B cell (primary cell): ENCODE results near the gene PTPN6. TPM values are rescaled to one million over a fixed set of nuclear protein-coding genes. Genes with fewer than 3 reads are reported as not detected.
A peak's percentile ranks its signal among the peaks of the same experiment; 100 is the strongest.

ENCODE experiments used
- ATAC-seq: fragments of 200-7000 bp; cut with Tn5 transposase; one replicate; pipeline ENCODE4 v1.10.0; 2021; ENCODE audit warnings: low read depth, mild to moderate bottlenecking, moderate number of reproducible peaks, moderate library complexity
- CTCF ChIA-PET: fragments of 350-600 bp; sonication (Branson Sonifier 250); formaldehyde crosslinking; loops from one replicate; lab custom pipeline; 2021; ENCODE audit warnings: antibody characterized with exemption, inconsistent platforms; lab: Charles Lee
- POLR2A ChIA-PET: fragments of 350-600 bp; sonication (Branson Sonifier 250); formaldehyde crosslinking; loops from one replicate; lab custom pipeline; 2021; ENCODE audit warnings: antibody characterized with exemption; lab: Charles Lee
- DNase-seq: peaks from one replicate; pipeline ENCODE4 v3.0.0; 2013
- H2AFZ ChIP-seq: 2 replicates; pipeline ENCODE4 v1.6.1; 2012; ENCODE audit warnings: mild to moderate bottlenecking, low read depth, low read length; ENCODE audit not compliant: insufficient read depth, poor library complexity, severe bottlenecking
- H3K27ac ChIP-seq, 2 donors: 1 replicate in 1 of 2; 2 replicates in 1 of 2; pipeline ENCODE4 v1.5.1; 2012 to 2013; ENCODE audit warnings: low read length in 2 of 2, mild to moderate bottlenecking in 2 of 2, moderate library complexity in 1 of 2
- H3K27me3 ChIP-seq, 4 experiments: fragments of 200-600 bp in 1 of 4; sonication (generic) in 1 of 4; replicated peaks in 1 of 4; 1 replicate in 2 of 4; 2 replicates in 2 of 4; pipeline versions ENCODE4 v1.6.1 to v1.7.0; 2013 to 2016; ENCODE audit warnings: low read length in 3 of 4, mild to moderate bottlenecking in 2 of 4, mixed read lengths in 1 of 4, moderate library complexity in 1 of 4; ENCODE audit not compliant: insufficient read depth in 4 of 4, control insufficient read depth in 3 of 4; ENCODE audit errors: control extremely low read depth in 1 of 4
- H3K36me3 ChIP-seq, 2 experiments: replicated peaks in 1 of 2; 1 replicate in 1 of 2; 2 replicates in 1 of 2; pipeline versions ENCODE4 v1.6.1 to v1.7.1; 2013; ENCODE audit warnings: low read length in 1 of 2; ENCODE audit not compliant: insufficient read depth in 2 of 2, control insufficient read depth in 1 of 2; ENCODE audit errors: control extremely low read depth in 1 of 2, extremely low read depth in 1 of 2
- H3K4me1 ChIP-seq, 2 donors: fragments of 200-600 bp in 1 of 2; sonication (generic) in 1 of 2; 1 replicate in 1 of 2; 2 replicates in 1 of 2; pipeline versions ENCODE4 v1.5.1 to v1.6.1; 2013 to 2017; ENCODE audit warnings: low read length in 2 of 2; ENCODE audit not compliant: control insufficient read depth in 2 of 2, insufficient read depth in 2 of 2
- H3K4me2 ChIP-seq: replicated peaks from 2 replicates; pipeline ENCODE3; 2012; ENCODE audit warnings: mild to moderate bottlenecking, low read depth, low read length; ENCODE audit not compliant: poor library complexity, severe bottlenecking
- H3K4me3 ChIP-seq, 5 experiments: fragments of 200-600 bp in 1 of 5; sonication (generic) in 1 of 5; 1 replicate in 3 of 5; 2 replicates in 2 of 5; pipeline versions ENCODE4 v1.5.1 to v1.7.0; 2011 to 2016; ENCODE audit warnings: low read length in 4 of 5, mild to moderate bottlenecking in 4 of 5, low read depth in 2 of 5, control low read depth in 1 of 5, moderate library complexity in 1 of 5; ENCODE audit not compliant: insufficient read depth in 1 of 5; ENCODE audit errors: control extremely low read depth in 1 of 5, extremely low read depth in 1 of 5
- H3K79me2 ChIP-seq: fragments of 200-600 bp; sonication (generic); one replicate; pipeline ENCODE4 v1.6.0; 2016; ENCODE audit warnings: low read length; ENCODE audit not compliant: control insufficient read depth, insufficient read depth
- H3K9ac ChIP-seq: fragments of 200-600 bp; sonication (generic); 2 replicates; pipeline ENCODE4 v1.6.1; 2017; ENCODE audit warnings: mild to moderate bottlenecking, low read length, moderate library complexity
- H3K9me3 ChIP-seq, 3 donors: one replicate each; pipeline versions ENCODE4 v1.6.1 to v1.7.1; 2013; ENCODE audit warnings: low read length in 2 of 3; ENCODE audit not compliant: control insufficient read depth in 2 of 3, insufficient read depth in 1 of 3; ENCODE audit errors: control extremely low read depth in 1 of 3
- H4K20me1 ChIP-seq: 2 replicates; pipeline ENCODE4 v1.6.0; 2012; ENCODE audit warnings: mild to moderate bottlenecking, low read length; ENCODE audit not compliant: insufficient read depth, control insufficient read depth, poor library complexity, severe bottlenecking
- H3K27ac Mint-ChIP-seq: one replicate; pipeline ENCODE4 v1.8.0; 2021; ENCODE audit warnings: mixed read lengths
- H3K27me3 Mint-ChIP-seq: one replicate; pipeline ENCODE4 v1.8.0; 2021; ENCODE audit warnings: mixed read lengths
- H3K4me1 Mint-ChIP-seq: one replicate; pipeline ENCODE4 v1.8.0; 2021; ENCODE audit warnings: mixed read lengths
- H3K4me3 Mint-ChIP-seq: one replicate; pipeline ENCODE4 v1.8.0; 2021; ENCODE audit warnings: mixed read lengths
- H3K9me3 Mint-ChIP-seq: one replicate; pipeline ENCODE4 v1.8.0; 2022; ENCODE audit warnings: mixed read lengths; ENCODE audit not compliant: insufficient read depth
- EZH2 ChIP-seq: IDR thresholded peaks from 2 replicates; pipeline ENCODE4 v1.6.1; 2012; ENCODE audit warnings: borderline replicate concordance, low read depth, mild to moderate bottlenecking, moderate library complexity, low read length; ENCODE audit not compliant: insufficient read depth, poor library complexity, severe bottlenecking
- WGBS: methylation state at CpG from one replicate; pipeline ENCODE4 v1.1.5; 2013; ENCODE audit warnings: missing lambda C conversion rate; ENCODE audit not compliant: insufficient coverage; 5-methylcytosine and 5-hydroxymethylcytosine counted together
- intact Hi-C: fragments of 100-400 bp; cut with micrococcal nuclease; formaldehyde crosslinking; loops from one replicate; pipeline ENCODE4 v1.10.0; 2022
- polyA plus RNA-seq: library from polyadenylated mRNA; depleted of rRNA; stranded (reverse); fragments of >200 nt; gene quantifications from 2 replicates; pipeline ENCODE4 v1.2.3, GENCODE V29; 2012
- total RNA-seq, 2 donors: library from RNA; stranded (reverse); fragments of 120-200 nt in 1 of 2; gene quantifications; 1 replicate in 1 of 2; 2 replicates in 1 of 2; pipeline versions ENCODE4 v1.2.3 to v1.2.4, GENCODE V29; 2013 to 2022
- TF ChIP-seq, protein P1 (sequence below): fragments of 200-600 bp; IDR thresholded peaks from one replicate; pipeline ENCODE4 v1.8.0; 2022; ENCODE audit warnings: antibody characterized with exemption, mild to moderate bottlenecking

The PTPN6 gene
- total and polyA plus RNA-seq, 2 donors (not counting 1 experiment from before 2014, with no cell fraction given), result 312 to 874 TPM

DNA sequence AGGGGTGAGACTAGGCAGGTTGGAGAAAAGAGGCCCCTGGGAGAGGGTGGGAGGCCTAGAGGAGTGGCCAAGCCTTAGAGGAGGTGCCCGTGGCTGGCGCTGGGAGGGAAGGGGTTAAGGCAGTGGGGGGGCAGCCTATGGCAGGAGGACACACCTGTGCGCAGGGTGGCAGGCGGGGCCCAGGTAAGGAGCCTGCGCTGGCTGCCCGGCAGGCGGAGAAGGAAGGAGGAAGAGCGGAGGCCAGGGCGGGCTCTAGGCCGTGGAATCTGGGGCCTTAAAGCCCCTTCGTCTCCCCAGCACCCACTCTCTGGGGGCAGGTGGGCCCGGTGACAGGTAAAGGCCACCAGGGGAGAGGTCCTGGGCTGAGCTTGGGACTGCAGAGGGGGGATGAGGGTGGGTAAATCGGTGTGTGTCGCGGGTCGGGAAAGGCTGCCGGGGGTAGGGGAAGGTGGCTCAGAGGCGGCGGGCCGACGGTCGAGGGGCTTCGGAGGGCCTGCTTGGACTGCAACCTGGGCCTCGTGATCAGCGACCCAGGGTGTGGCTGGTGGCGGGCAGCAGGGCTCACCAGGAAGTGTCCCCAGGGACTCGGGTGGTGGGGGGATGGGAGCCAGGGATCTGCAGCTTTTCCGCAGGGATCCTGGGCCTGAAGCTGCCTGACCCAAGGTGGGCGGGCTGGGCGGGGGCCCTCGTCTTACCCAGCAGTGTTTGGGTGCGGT is 12.0 kb downstream of the PTPN6 start:
- no peak overlapping the region for H3K4me3 ChIP-seq
- no peak overlapping the region for H3K9ac ChIP-seq
- CTCF ChIA-PET, result interaction anchor here (9.9 to 13.5 kb wide), 3 partner anchors 18 to 92 kb away, joined by 110 to 944 read pairs (median 119); partner anchors contain the start of genes C12orf57, PTPN6, RNU7-1 and SPSB2
- ATAC-seq (no peak), DNase-seq (no peak)
- H3K36me3 ChIP-seq, result peaks cover 0 to 69% of the 10 kb centered on the region in 2 experiments
- peak overlapping the region; percentile 95 to 99 for H3K27ac ChIP-seq
- H4K20me1 ChIP-seq, result peaks cover 7% of the 10 kb centered on the region
- peaks cover 68% of the 10 kb centered on the region for H3K4me1 Mint-ChIP-seq
- peak overlapping the region; percentile 92 for H3K4me2 ChIP-seq
- 91% methylated on average over 28 of the region's 32 CpGs for WGBS
- no peaks in the 10 kb centered on the region for H3K9me3 Mint-ChIP-seq
- no peak for TF ChIP-seq EZH2
- peaks cover 64 to 71% of the 10 kb centered on the region in 2 donors for H3K4me1 ChIP-seq
- no peaks in the 10 kb centered on the region for H3K27me3 ChIP-seq
- POLR2A ChIA-PET, result interaction anchor here (1.6 to 18.2 kb wide), 2 partner anchors 19 to 37 kb away, joined by 9 to 662 read pairs; partner anchors contain the start of genes C12orf57, PTPN6 and RNU7-1
- peaks cover 36% of the 10 kb centered on the region for H3K79me2 ChIP-seq
- no peaks in the 10 kb centered on the region for H3K27me3 Mint-ChIP-seq
- no peak overlapping the region for H2AFZ ChIP-seq
- peak overlapping the region; percentile 98 for H3K27ac Mint-ChIP-seq
- intact Hi-C loops, result no loop called here
- no peak overlapping the region for H3K4me3 Mint-ChIP-seq
- no peaks in the 10 kb centered on the region for H3K9me3 ChIP-seq

DNA sequence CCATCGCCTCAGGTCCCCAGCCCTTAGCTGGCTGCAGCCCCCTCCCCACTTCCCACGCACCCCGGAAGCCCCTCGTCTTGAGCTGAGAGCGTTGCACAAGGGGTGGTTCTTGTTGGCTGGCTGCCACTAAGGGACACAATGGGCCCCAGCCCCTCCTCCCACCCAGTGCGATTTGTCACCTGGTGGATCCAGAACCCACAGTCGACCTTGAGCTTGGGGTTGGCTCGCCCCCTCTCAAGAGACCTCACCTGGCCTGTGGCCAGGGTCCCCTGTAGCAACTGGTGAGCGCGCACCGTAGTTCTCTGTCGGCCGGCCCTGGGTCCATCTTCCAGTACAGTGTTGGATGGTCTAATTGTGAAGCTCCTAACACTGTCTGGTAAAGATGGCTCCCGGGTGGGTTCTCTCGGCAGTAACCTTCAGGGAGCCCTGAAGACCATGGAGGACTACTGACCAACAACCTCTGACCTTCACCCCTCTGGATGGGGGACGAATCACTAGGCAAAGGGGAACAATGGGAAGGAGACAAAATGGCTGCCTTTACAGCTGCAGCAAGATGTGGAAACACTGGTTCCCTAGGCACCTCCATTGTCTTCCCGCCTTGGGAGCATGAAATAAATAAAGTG is 12.7 kb downstream of the PTPN6 start:
- H3K4me3 Mint-ChIP-seq, result no peak overlapping the region

More for the DNA sequence above, 12.7 kb downstream of the PTPN6 start:
- peak overlapping the region in 1 of 2 donors; percentile 63 for H3K27ac ChIP-seq
- Mint-ChIP-seq H3K4me1 (peaks cover 64% of the 10 kb centered on the region), H3K27me3 (no peaks in the 10 kb centered on the region), H3K27ac (peak overlapping the region; percentile 91), H3K9me3 (no peaks in the 10 kb centered on the region)
- H3K9me3 ChIP-seq, result no peaks in the 10 kb centered on the region
- H3K27me3 ChIP-seq, result no peaks in the 10 kb centered on the region
- peaks cover 14% of the 10 kb centered on the region for H4K20me1 ChIP-seq
- DNase-seq (no peak), ATAC-seq (no peak)
- no peak overlapping the region for H3K4me3 ChIP-seq
- peaks cover 61 to 69% of the 10 kb centered on the region in 2 donors for H3K4me1 ChIP-seq
- H3K4me2 ChIP-seq, result no peak overlapping the region
- H3K79me2 ChIP-seq, result peaks cover 37% of the 10 kb centered on the region
- intact Hi-C loops, result no loop called here
- H3K9ac ChIP-seq, result no peak overlapping the region
- CTCF ChIA-PET, result interaction anchor here (1.0 to 13.5 kb wide), 10 partner anchors 8 to 155 kb away, joined by 3 to 944 read pairs (median 5); partner anchors contain the start of genes C12orf57, LPCAT3, PTPN6 and RNU7-1
- peaks cover 0 to 69% of the 10 kb centered on the region in 2 experiments for H3K36me3 ChIP-seq
- no peak for TF ChIP-seq EZH2
- TF ChIP-seq, protein P1, sequence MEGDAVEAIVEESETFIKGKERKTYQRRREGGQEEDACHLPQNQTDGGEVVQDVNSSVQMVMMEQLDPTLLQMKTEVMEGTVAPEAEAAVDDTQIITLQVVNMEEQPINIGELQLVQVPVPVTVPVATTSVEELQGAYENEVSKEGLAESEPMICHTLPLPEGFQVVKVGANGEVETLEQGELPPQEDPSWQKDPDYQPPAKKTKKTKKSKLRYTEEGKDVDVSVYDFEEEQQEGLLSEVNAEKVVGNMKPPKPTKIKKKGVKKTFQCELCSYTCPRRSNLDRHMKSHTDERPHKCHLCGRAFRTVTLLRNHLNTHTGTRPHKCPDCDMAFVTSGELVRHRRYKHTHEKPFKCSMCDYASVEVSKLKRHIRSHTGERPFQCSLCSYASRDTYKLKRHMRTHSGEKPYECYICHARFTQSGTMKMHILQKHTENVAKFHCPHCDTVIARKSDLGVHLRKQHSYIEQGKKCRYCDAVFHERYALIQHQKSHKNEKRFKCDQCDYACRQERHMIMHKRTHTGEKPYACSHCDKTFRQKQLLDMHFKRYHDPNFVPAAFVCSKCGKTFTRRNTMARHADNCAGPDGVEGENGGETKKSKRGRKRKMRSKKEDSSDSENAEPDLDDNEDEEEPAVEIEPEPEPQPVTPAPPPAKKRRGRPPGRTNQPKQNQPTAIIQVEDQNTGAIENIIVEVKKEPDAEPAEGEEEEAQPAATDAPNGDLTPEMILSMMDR, result no peak
- POLR2A ChIA-PET, result interaction anchor here (1.4 to 18.2 kb wide), 3 partner anchors 9 to 37 kb away, joined by 3 to 662 read pairs (median 9); partner anchors contain the start of genes C12orf57, PTPN6 and RNU7-1
- WGBS, result 91% methylated on average over 15 of the region's 17 CpGs
- H2AFZ ChIP-seq, result no peak overlapping the region
